NOMO-1 treated with dmso at 0.1 percent for 144 hours (cell line): Measurements from ENCODE around the gene PHF2.

Experiments used
- DNase-seq: peaks from one replicate; lab custom pipeline; 2025; ENCODE audit not compliant: unreplicated experiment; lab: John Stamatoyannopoulos, UW

PHF2 gene

GRCh38 chr9:93567271-93567959, 9.0 kb upstream of the PHF2 start:
- DNase-seq, result no peak

DNA sequence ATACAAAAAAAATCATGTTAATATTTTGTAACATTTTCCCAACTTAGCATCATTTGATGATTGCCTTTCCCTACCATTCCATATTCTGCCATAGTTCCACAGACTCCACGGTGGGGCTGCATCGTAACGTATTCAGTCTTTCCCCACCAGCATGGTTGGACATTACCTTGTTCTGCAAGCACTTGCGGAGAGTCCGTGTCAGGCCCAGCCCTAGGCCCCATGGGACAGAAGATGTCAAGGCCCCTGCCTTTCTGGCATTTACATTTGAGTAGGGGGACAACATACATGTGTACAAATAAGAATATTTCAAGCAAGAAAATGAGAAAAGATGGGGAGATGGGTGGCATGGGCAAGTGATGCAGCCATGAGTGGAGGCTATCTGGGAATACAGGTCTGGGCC, 8.2 kb upstream of the PHF2 start:
- DNase-seq, result no peak

DNA sequence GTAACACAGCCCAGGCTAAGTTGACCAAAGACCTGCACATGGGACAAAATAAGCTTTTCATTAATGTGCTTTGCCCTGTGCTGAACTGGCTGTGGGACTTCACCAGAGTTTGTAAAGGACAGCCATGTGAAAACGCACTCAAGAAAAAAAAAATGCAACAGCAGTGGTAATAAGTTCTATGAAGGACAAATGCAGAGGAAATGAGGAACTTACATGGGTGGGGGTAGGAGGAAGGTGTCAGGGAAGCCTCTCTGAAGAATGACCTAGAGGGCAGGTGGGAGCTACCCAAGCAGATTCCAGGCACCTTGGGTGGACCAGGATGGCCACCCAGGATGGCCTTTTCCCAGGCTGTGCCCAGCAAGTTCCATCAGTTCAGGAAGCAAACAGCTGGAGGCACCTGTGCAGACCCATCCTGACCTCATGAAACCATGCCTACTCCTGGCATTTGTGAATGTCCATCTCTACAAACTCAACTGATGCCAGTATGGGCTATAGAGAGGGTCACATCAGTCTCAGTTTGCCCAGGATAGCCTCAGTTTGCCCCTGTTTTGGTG, 6.7 kb upstream of the PHF2 start:
- peak; percentile 38 for DNase-seq

DNA sequence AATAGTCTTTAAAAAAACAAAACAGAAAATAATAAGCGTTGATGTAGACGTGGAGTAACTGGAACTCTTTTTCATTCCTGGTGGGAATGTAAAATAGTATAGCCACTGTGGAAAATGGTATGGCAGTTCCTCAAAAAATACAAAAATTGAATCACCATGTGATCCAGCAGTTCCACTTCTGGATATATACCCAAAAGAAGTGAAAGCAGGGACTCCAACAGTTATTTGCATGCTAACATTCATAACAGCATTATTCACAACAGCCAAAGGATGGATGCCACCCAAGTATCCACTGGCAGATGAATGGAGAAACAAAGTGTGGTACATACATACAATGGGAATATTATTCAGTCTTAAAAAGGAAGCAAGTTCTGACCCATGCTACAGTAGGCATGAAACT, 4.2 kb upstream of the PHF2 start:
- DNase-seq, result no peak

- no peak for DNase-seq
These were observed 3.5 kb upstream of the PHF2 start for GRCh38 chr9:93572636-93573515.

DNA sequence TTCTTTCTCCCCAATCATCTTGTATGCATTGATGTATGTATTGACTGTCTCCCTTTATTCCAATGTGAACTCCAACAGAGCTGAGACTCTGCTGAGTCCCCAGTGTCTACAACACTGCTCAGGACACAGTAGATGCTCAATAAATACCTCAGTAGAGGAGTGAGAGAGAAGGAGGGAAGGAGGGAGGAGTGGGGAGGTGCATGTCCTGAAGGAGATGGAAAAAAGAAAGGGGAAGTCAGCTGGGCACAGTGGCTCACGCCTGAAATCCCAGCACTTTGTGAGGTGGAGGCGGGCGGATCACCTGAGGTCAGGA, 2.9 kb upstream of the PHF2 start:
- DNase-seq, result no peak

DNA sequence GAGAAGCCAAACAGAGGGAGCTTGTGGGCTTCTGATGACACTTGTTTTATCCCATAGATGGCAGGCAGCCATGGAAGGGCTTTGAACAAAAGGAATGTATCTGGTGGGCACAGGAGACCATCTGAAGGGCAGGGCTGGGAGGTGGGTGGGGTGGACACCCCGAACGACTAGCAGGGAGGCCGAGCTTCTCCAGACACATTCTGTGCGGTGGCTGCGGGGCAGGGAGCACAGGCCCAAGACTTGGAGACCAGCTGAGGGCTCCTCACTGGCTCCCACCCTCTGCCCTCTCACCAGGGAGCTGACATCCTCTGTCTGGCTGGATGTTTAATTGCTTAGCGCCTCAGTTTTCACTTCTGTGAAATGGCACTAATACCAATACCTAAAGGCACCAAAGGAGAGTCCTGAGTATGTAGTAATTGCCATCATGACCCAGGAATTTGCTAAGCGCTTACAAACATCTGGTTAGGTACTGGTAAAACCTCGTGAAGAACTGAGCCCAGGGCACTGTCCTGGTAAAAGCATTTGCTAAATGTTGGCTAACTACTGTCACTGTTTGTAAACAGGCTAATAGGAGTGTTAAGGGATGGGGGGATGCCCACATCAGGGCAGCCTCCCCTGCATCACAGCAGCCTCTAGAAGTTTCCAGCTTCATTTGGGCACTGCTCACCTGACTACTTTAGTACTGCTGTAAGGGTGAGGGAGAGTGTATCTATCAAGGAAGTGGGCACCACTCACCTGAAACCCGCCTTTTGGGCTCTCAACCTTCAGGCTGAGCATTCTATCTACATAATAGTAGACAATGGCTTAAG, 2.1 kb upstream of the PHF2 start:
- DNase-seq, result no peak

DNA sequence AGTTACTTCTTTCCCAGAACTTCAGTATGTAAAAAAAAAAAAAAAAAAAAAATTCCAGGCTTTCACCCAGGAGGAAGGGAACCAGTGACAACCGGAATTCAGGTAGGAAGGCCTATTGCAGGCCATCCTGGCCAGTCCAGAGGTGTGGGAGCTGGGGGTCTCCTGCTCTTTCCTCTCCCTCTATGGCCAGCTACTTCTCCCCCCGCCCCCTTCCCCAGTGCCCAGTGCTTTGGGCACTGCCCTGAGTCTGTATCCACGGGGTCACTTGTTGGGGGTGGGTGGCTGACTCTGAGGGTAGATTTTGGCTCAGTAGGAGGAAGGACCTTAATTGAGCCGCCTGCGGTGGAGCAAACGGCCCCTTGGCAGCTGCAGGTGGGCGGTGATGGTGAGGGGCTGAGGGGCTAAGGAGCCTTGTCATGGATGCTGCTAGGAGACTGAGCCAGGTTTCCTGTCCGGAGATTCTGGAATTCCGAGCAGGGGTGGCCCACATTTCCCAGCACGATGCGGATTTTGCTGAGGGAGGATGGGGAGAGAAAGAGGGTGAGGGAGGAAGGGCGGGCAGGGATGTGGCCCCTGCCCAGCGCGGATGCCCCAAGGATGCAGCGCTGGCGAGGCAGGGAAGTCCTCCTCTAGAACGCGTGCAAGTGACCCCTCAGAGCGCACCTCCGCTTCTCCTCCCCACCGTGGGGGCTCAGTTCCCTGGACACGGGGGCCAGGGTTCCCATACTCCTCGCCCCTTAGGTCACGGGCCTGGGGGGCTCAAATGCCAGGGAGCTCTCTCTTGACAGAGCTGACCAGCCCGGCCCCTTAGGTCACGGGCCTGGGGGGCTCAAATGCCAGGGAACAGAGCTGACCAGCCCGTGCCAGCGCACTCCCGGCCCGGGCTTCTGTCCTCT, 1.2 kb upstream of the PHF2 start:
- no peak for DNase-seq

GRCh38 chr9:93575796-93576257, 557 bp upstream of the PHF2 start:
- DNase-seq, result peak; percentile 63

DNA sequence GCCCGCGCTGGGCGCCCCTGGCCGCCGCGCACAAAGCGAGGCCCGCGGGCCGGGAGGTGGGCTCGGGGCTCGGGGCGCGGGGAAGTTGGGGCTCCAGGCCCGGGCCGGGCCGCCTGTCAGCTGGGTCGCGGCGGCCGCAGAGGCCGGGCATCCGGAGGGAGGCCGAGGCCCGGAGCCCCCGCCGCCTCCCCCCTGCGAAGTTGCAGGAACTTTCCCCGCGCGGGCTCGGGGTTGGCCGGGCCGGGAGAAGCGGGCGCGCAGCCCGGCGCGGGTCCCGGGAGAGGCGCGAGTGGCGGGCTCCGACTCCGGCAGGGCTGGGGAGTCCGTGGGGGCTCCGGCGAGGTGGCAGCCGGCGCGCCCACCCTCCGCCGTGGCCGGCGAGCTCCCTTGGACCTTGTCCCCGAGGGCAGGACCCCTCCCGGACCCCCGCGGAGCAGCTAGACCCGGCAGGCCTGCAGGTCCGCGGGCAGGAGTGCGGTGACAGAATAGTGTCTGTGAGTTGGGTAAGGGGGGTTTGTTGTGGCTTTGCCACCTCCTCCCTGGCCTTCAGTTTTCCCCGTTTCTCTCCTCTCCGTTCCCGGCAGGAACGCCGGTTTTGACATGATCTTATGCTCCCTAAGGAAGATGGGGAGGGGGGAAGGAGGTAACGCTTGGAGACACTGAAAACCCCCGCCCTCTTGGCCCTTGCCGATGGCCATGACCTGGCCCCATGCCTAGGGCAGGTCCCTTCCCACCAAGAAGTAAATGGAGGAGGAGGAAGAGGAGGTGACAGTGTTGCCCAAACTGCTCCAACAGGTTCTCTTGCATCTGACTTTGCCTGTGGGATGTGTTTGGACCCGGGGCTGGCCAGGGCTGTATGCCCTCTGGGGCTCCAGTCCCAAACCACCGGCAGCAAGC, 942 bp downstream of the PHF2 start:
- DNase-seq, result no peak

DNA sequence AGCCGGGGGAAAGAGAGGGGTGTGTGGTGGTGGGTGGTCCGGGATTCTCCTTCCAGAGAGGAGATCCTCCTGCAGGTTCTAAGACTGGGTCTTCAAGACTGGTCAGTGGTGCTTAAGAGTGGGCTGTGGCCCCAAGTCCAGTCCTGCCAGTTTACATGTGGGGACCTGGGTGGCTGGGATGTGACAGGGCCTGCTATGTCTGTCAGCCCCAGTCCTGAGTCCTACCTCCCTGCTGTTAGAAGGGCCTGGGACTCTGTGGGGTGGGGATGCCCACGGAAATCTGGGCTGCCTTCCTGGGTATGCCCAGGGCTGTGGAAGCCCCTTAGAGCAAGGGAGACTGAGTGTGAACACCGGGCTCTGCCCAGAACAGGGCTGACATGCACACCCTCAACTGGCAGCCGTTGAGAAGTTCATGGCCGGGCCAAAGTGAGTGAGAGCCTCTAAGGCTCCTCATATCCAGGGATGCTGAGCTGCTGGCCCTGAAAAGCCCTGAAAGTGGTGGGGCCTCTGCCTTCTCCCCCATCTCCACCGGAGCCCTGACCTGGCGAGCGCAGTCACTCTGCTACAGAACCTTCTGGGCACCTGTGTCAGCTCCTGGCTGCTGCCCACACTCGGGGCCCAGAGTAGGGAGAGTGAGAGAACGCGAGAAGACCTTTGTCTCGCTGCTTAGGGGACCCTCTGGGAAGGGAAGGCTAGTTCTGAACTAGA, 1.7 kb downstream of the PHF2 start:
- DNase-seq, result no peak

DNA sequence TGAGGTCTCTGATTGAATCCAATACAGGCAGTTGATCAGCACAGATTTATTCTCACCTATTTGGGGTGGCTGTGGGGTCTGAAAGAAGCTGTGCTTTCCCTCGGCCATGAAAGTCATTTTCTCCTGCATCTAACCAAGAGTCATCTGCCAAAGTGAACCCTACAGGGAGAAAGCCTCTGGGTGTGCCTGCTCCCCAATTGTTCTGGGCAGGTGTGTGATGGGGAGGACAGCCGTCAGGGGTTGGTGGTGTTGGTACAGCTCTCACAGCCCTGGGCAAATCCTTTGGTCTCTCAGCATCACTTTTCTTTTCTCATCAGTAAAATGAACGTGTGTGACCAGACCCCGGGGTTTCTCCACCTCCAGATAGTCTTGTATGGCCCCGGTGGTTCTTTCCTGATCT, 2.5 kb downstream of the PHF2 start:
- no peak for DNase-seq

- no peak for DNase-seq
These were observed 3.5 kb downstream of the PHF2 start for GRCh38 chr9:93579711-93580516.

DNA sequence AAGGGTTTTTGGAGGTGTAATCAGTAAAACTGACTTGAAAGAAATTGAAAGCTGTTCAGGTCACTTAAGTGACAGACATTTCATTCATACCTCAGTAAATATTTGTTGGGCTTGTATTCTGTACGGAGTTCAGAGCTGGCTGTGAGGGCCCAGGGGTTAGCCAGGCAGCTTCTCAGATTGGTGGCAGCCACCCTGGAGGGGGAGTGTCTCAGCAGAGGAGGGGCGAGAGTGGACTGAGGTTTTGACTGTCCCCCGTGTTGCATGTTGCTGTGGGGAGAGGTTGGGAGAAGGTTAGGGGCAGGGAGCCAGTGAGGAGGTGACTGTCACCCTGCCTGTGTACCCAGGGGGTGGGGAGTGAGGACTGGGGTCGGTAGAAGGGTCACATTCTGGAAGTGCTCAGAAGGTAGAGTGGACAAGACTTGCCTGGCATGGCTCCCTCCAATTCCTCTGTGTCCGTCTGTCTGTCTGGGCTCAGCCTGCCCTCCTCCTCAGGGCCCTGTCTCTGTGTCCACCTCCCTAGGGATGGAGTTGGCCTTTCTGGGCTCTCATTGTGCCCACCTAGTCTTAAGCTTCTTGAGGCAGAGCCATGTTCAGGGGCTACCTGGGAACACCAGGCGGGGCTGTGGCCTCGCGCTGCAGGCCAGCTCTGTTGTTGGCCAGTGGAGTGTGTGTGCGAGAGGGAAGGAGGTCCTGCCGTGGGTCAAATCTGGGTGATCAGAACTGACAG, 4.4 kb downstream of the PHF2 start:
- DNase-seq, result no peak

DNA sequence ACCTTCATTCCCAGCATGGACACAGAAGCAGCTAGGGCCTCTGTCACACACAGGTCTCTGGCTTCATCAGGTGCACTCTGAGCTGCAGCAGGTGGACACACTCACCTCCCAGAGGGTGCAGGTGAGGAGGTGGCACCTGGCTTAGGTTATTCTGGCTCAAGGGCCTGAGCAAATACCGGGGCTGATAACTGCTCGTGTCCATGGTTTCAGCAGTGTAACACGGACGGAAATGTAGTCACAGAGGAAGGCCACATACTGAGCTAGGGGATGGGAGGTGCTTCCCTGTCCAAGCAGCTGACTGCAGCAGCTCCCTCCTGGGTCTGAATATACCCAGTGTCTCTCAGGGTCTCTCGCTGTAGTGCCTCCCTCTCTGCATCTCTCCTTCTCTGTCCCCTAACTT, 5.7 kb downstream of the PHF2 start:
- DNase-seq, result no peak

DNA sequence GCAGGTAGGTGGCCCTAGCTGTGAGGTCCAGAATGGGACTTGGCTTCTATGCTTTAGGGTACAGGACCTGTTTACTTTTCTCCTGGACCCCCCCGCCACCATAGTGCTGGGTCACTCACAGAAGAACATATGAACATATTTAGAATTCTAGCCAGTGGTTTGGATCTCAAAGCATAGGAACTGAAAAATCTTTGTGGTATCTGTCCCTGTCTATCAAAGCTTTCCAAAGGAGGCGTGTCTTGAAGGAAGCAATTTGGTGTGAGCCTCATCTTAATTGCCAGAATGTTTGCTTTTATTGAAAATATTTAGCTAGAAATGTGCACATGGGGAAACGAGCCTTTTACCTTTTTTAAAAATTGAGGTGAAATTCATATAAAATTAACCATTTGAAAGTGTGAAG, 6.2 kb downstream of the PHF2 start:
- DNase-seq, result no peak

DNA sequence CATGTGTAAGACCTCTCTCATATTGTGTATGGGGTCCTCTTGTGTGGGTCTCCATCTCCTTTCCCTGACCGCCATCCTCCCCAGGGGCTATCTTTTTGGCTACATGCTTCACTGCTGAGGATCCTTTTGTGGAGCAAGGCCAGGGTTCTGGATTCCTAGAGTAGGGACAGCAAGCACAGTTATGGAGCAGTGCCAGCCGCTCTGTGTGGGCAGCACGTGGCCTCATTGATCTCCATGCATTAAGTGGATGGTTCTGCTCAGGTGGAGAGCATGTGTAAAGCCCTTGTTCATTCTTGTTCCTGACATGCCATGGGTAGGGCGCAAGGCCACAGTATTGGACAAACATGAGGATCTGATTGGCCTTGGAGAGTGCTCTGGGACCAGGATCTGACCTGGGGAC, 8.9 kb downstream of the PHF2 start:
- DNase-seq, result no peak
